Heart right ventricle (tissue), 16 donors: Measurements from ENCODE around the gene CYBC1. TPM values are rescaled to one million over a fixed set of nuclear protein-coding genes. Genes with fewer than 3 reads are reported as not detected.

ENCODE experiments used
- ATAC-seq, 8 donors: fragments of 200-7000 bp; cut with Tn5 transposase; one replicate each; pipeline ENCODE4 v1.9.1; 2020; ENCODE audit warnings: mild to moderate bottlenecking in 8 of 8, moderate library complexity in 8 of 8, moderate number of reproducible peaks in 1 of 8
- DNase-seq, 2 donors: peaks; one replicate each; pipeline ENCODE4 v3.0.0-alpha.2; 2020
- H3K27ac ChIP-seq, 10 donors: fragments of 200-600 bp; sonication (generic) in 2 of 10; one replicate each; pipeline versions ENCODE4 v1.5.0 to v1.8.0; 2020 to 2022; ENCODE audit warnings: mild to moderate bottlenecking in 3 of 10
- H3K27me3 ChIP-seq, 7 donors: fragments of 200-600 bp; one replicate each; pipeline ENCODE4 v1.8.0; 2021 to 2022; ENCODE audit warnings: mild to moderate bottlenecking in 2 of 7
- H3K36me3 ChIP-seq, 9 donors: fragments of 200-600 bp; sonication (generic) in 1 of 9; one replicate each; pipeline versions ENCODE4 v1.5.0 to v1.8.0; 2020 to 2022; ENCODE audit warnings: mild to moderate bottlenecking in 2 of 9
- H3K4me1 ChIP-seq, 9 donors: fragments of 200-600 bp; sonication (generic) in 1 of 9; one replicate each; pipeline versions ENCODE4 v1.5.0 to v1.8.0; 2020 to 2022; ENCODE audit warnings: mild to moderate bottlenecking in 4 of 9
- H3K4me3 ChIP-seq, 10 donors: fragments of 200-600 bp; sonication (generic) in 2 of 10; one replicate each; pipeline versions ENCODE4 v1.5.0 to v1.8.0; 2020 to 2022; ENCODE audit warnings: mild to moderate bottlenecking in 7 of 10, moderate library complexity in 2 of 10
- H3K9me3 ChIP-seq, 11 donors: fragments of 200-600 bp in 10 of 11; sonication (generic) in 2 of 11; one replicate each; pipeline versions ENCODE4 v1.5.0 to v1.8.0; 2013 to 2022; ENCODE audit warnings: mild to moderate bottlenecking in 2 of 11, control low read depth in 1 of 11, moderate library complexity in 1 of 11
- CTCF ChIP-seq, 9 donors: fragments of 200-600 bp; sonication (generic) in 2 of 9; IDR thresholded peaks; one replicate each; pipeline versions ENCODE4 v1.5.0 to v1.8.0; 2021 to 2022; ENCODE audit warnings: antibody characterized with exemption in 9 of 9, mild to moderate bottlenecking in 5 of 9, moderate library complexity in 1 of 9
- WGBS, 2 donors: extraction: QIAGEN DNeasy Blood & Tissue Kit; methylation state at CpG; one replicate each; pipeline ENCODE4 v1.1.7; 2013; ENCODE audit warnings: inconsistent platforms in 1 of 2; 5-methylcytosine and 5-hydroxymethylcytosine counted together
- intact Hi-C, 10 donors: fragments of 100-400 bp; cut with DNase I; formaldehyde crosslinking; loops; one replicate each; pipeline versions ENCODE4 v1.11.1 to v1.14.2; 2022
- polyA plus RNA-seq, 2 donors: library from polyadenylated mRNA; stranded (reverse); fragments of 200-250 nt; gene quantifications; one replicate each; pipeline ENCODE4 v1.2.3, GENCODE V29; 2013
- total RNA-seq, 10 donors: library from RNA; stranded (reverse); fragmentation: NEBNext Ultra II Directional in 3 of 10; extraction: Animal tissue kit (Norgen Biotek cat#: 25700) in 3 of 10; gene quantifications; one replicate each; pipeline versions ENCODE4 v1.2.1 to v1.2.4, GENCODE V29; 2021 to 2023
- donor health status: Arrhythmogenic right ventricular cardiomyopathy.
- donor health status: ischemic (EF 13 %, LVEDD 7.1; RV severe dilation, severe dysfunction).
- donor health status: healthy with polysubstance abuse.
- donor health status: DM: no; HTN: yes; CAD: no.
- donor health status: DM: no; HTN: no; CAD: no.
- donor health status: ischemic (EF 25% LVEDD 6.9; RV normal size, moderate dysfunction).
- donor health status: ischemic (EF 25% LVEDD 5.7; RV mildly dilated, moderate dysfunction).
- donor health status: healthy.
- donor health status: DM: yes; HTN: yes; CAD: no.
- donor health status: Ischemic cardiomyopathy.
- donor health status: ischemic (EF 35%, LVEDD 5.7; RV mildly dilated, moderate dysfunction).
- donor health status: nonischemic (EF 11% LVEDD 7.7; RV severe dilation, severe dysfunction).
- donor health status: DM: yes; HTN: yes; CAD: no.
- donor health status: PGD.
- donor health status: ischemic (EF 29% LVEDD 5.4; RV normal size, mild dysfunction).
- donor health status: nonischemic (EF 23%, LVEDD 6.1; RV moderate dilation, normal function).

CYBC1 gene
- total and polyA plus RNA-seq, 12 donors: 13.4 to 56.6 (median 21.0) TPM

GRCh38 chr17:82468692-82469091 is 18.1 kb upstream of the CYBC1 start:
- intact Hi-C loops: no loop called here
- no peak for ATAC-seq
- 77 to 80% methylated on average over 7 of the region's 7 CpGs for WGBS, 2 donors

GRCh38 chr17:82465023-82465603 is 14.6 kb upstream of the CYBC1 start:
- no peaks in the 10 kb centered on the region for H3K27me3 ChIP-seq
- 87 to 90% methylated on average over 7 of the region's 7 CpGs for WGBS, 2 donors

More at GRCh38 chr17:82468692-82469091, 18.1 kb upstream of the CYBC1 start:
- Histone ChIP-seq H3K27ac (no peak overlapping the region), H3K9me3 (no peaks in the 10 kb centered on the region), H3K27me3 (no peaks in the 10 kb centered on the region), H3K4me3 (no peak overlapping the region), H3K36me3 (peaks cover 4 to 97% (median 57%) of the 10 kb centered on the region in 9 donors), H3K4me1 (peaks cover 0 to 15% (median 11%) of the 10 kb centered on the region in 9 donors)
- no peak for TF ChIP-seq CTCF (IDR thresholded peaks at IDR 0.05)
- DNase-seq: no peak

GRCh38 chr17:82464567-82464929 is 14.0 kb upstream of the CYBC1 start:
- Histone ChIP-seq H3K36me3 (peaks cover 4 to 99% (median 50%) of the 10 kb centered on the region in 9 donors), H3K27ac (peak overlapping the region in 6 of 10 donors; percentile 9 to 69 (median 40)), H3K27me3 (no peaks in the 10 kb centered on the region), H3K9me3 (no peaks in the 10 kb centered on the region), H3K4me1 (peaks cover 2 to 34% (median 26%) of the 10 kb centered on the region in 9 donors), H3K4me3 (no peak overlapping the region)
- intact Hi-C loops: no loop called here
- whole genome bisulfite sequencing, 2 donors: 81 to 85% methylated on average over 11 of the region's 11 CpGs
- ATAC-seq (peak in 1 of 8 donors; percentile 25), DNase-seq (no peak)
- no peak for TF ChIP-seq CTCF (IDR thresholded peaks at IDR 0.05)

More at GRCh38 chr17:82465023-82465603, 14.6 kb upstream of the CYBC1 start:
- no peaks in the 10 kb centered on the region for H3K9me3 ChIP-seq
- no peak for TF ChIP-seq CTCF (IDR thresholded peaks at IDR 0.05)
- peaks cover 4 to 100% (median 55%) of the 10 kb centered on the region in 9 donors for H3K36me3 ChIP-seq
- intact Hi-C loops: no loop called here
- ATAC-seq (no peak), DNase-seq (no peak)
- no peak overlapping the region for H3K4me3 ChIP-seq
- H3K27ac ChIP-seq: peak overlapping the region in 3 of 10 donors; percentile 12 to 69 (median 46)
- peaks cover 0 to 29% (median 20%) of the 10 kb centered on the region in 9 donors for H3K4me1 ChIP-seq

GRCh38 chr17:82463925-82464566 is 13.5 kb upstream of the CYBC1 start:
- no peaks in the 10 kb centered on the region for H3K27me3 ChIP-seq
- no peak overlapping the region for H3K4me3 ChIP-seq
- H3K27ac ChIP-seq: peak overlapping the region in 8 of 10 donors; percentile 9 to 69 (median 44)
- TF ChIP-seq CTCF (IDR thresholded peaks at IDR 0.05): no peak
- H3K36me3 ChIP-seq: peaks cover 4 to 94% (median 45%) of the 10 kb centered on the region in 9 donors
- intact Hi-C loops: no loop called here
- peak in 5 of 8 donors; percentile 36 to 57 (median 38) for ATAC-seq
- H3K9me3 ChIP-seq: no peaks in the 10 kb centered on the region
- no peak for DNase-seq
- WGBS, 2 donors: 28 to 37% methylated on average over 7 of the region's 7 CpGs
- H3K4me1 ChIP-seq: peaks cover 5 to 40% (median 30%) of the 10 kb centered on the region in 9 donors
